HG03045 (cell line): ENCODE data around the gene PSMF1.

Source experiments
- ATAC-seq: cut with Tn5 transposase; IDR thresholded peaks from one replicate; pipeline ENCODE4 v1.9.1; 2021; ENCODE audit warnings: mild to moderate bottlenecking, moderate library complexity; ENCODE audit not compliant: unreplicated experiment

PSMF1 gene

GRCh38 chr20:1187605-1188171, 69.3 kb downstream of the PSMF1 start:
- ATAC-seq: no peak

DNA sequence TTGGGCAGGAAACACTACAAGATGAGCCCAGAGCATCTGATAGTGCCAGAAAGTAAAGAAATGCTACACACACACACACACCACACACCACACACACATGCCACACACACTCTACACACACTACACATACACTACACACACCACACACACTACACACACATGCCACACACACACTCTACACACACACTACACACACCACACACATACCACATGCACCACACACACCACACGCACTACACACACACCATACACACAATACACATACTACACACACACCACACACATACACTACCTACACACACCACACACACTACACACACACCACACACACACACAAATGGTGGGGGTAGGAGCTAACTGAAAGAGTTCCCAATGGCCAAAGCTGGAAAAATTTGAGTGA, 69.9 kb downstream of the PSMF1 start:
- ATAC-seq: no peak

DNA sequence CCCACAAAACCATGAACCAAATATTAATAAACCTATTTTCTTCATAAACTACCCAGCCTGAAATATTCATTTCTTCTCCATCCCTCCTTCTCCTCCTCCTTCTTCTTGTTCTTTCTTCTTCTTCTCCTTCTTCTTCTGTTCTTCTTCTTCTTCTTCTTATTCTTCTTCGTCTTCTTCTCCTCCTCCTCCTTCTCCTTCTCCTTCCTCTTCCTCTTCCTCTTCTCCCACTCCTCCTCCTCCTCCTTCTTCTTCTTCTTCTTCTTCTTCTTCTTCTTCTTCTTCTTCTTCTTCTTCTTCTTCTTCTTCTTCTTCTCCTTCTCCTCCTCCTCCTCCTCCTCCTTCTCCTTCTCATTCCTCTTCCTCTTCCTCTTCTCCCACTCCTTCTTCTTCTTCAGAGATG, 71.4 kb downstream of the PSMF1 start:
- no peak for ATAC-seq

DNA sequence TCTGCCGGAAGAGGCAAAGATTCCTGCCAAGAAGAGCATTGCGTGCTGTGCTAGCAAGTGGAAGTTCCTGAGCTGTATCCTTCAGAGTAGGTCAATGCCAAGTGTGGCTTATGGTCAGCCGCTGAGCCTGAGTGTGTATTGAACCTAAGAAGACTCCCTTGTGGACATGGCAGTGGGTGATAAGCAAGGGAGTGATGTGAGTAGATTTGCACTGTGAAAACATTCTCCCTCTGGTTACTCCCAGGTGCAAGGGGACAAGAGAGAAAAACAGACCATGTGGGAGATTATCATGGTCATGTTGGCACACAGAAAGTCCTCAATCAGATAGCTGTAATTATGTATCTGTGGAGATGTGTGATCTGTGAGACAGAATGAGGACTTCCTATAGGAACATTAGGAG, 72.4 kb downstream of the PSMF1 start:
- ATAC-seq: no peak

DNA sequence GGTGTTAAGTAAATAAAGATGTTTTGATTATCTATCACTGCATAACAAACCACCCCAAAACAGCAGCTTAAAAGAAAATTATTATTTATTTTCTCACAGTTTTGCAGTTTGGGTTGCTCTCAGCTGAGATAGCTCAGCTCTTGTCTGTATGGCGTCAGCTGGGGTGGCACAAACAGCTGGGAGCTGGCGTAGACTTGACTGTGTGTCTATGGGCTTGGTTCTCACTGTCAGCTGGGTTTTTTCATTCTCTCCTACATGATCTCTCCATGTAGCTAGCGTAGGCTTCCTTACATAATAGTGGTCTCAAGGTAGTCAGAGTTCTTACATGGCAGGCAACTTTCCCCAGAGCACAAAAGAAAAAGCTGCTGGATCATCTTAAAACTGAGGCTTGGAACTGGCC, 72.9 kb downstream of the PSMF1 start:
- no peak for ATAC-seq

- ATAC-seq: no peak
Measured at GRCh38 chr20:1195226-1195625, 76.8 kb downstream of the PSMF1 start.

GRCh38 chr20:1196634-1197033, 78.2 kb downstream of the PSMF1 start:
- no peak for ATAC-seq

- no peak for ATAC-seq
Measured at GRCh38 chr20:1197801-1198200, 79.4 kb downstream of the PSMF1 start.

GRCh38 chr20:1198751-1199150, 80.3 kb downstream of the PSMF1 start:
- ATAC-seq: no peak

DNA sequence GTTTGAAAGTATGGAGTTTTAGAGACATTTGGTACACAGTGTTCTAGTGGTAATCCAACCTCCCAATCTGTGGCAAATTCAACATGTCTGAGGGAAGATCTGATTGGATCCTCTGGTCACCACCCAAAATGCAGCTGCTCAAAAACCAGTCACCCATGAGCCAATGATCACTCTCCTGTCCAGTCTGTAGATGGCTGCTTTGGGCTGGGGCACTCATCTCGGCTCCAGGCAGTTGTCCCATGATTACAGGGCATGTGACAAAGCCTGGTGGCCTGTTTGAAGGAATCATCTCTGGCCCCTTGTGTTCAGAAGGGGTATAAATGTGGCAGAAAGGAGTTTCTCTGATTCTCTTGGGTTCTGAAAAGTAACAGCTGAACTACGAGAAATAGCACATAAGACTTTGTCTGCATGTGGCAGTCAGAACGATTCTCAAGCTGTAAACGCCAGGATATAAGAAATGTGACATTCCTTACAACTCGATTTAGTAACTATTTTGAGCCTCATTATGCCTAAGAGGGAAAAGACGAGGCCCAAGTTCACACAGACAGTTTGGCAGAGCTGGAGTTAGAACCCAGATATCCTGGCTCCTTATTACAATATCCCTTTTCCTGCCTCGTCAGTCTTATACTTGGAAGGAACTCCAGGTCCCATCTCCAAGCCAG, 80.9 kb downstream of the PSMF1 start:
- no peak for ATAC-seq

DNA sequence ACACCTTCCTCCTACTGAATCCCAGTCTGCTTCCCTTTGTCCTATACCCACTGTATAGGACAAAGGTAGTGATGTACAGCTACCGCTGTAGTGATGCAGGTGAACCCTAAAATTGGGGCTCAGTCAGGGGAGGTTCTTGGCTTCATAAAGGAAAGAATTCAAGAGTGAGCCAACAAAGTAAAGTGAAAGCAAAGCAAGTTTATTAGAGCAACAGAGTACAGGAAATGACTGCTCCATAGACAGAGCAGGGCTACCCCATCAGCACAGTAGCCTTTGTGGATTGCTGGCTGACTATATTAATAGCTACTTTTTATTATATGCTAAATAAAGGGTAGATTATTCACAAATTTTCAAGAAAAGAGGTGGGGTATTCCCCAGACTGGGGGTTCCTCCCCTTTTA, 81.6 kb downstream of the PSMF1 start:
- no peak for ATAC-seq

- ATAC-seq: no peak
Measured at GRCh38 chr20:1202762-1203504, 84.5 kb downstream of the PSMF1 start, which contains the start of gene C20orf202. Gene C20orf202, plus strand, starts transcription at chr20:1203454. Its CDS starts 132 bp downstream, at chr20:1203586.

GRCh38 chr20:1203630-1204029, 85.2 kb downstream of the PSMF1 start:
- ATAC-seq: no peak

DNA sequence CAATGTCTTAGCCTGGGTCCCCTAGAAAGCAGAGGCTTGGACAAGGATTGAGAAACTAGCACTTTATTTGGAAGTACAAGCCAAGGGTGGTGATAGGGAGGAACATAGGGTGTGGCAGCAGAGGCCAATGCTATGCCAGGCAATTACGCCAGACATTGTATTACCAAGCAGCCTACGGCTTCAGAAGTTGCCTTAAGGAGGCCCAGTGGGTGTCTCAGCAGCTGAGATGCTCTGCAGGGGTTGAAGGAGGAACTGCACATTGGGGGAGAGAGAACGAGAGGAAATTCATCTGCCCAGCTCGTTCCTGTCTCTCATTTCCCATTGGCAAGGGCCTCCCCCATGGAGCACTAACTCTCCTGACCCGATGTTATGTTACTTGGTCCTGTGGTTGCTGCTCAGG, 85.7 kb downstream of the PSMF1 start:
- no peak for ATAC-seq

DNA sequence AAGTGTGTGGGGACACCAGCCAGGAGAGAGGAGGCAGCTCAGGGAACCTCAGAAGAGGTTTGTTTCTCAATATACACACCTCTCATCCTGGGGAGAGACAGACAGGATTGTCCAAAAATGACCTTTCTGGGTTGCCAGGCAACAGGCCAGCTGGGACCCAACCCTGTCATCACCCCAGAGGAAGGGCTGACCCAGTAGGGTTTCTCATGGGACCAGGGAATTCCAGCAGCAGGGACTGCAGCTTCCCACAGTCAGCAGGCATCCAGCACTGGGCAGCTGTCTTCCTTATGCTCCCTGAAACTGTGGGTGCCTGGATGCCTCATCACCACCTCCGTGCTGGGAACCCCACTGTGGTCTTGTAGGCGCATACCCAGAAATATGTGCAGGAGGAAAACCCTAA, 86.2 kb downstream of the PSMF1 start:
- no peak for ATAC-seq

GRCh38 chr20:1205802-1206201, 87.4 kb downstream of the PSMF1 start:
- ATAC-seq: no peak

DNA sequence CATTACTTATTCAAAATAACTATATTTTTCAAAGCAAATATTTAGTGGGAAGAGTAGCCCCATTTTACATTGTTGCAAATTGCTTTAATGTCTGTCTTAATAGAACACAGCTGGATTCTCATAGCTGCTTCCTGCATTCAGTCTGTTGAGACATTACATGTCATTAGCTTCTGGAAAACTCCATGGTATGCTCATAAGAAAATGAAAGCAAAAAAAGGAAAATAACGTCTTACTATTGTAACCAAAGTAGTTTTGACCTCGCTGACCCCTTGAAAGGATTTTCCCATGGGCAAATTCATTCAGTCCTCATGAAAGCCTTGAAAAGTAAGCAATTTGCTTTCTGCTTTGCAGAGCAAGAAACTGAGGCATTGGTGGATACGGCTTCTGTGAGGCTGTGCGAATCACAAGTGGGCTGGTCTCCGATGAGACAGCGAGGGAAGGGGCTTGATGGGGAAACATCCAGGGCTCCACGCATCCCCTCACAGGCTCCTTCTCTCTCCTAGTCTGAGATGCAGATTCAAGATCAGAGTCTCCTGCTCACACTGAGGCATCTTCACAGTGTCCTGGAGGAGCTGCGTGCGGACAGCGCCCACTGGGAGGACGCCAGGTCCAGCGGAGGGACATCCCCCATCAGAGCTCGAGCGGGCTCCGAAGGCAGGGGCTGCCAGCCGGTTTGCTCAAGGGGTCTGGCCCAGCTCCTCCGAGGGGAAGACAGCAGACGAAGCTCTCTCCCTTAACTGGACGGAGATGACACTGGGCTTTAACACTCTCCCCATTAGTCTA, 88.2 kb downstream of the PSMF1 start:
- no peak for ATAC-seq

DNA sequence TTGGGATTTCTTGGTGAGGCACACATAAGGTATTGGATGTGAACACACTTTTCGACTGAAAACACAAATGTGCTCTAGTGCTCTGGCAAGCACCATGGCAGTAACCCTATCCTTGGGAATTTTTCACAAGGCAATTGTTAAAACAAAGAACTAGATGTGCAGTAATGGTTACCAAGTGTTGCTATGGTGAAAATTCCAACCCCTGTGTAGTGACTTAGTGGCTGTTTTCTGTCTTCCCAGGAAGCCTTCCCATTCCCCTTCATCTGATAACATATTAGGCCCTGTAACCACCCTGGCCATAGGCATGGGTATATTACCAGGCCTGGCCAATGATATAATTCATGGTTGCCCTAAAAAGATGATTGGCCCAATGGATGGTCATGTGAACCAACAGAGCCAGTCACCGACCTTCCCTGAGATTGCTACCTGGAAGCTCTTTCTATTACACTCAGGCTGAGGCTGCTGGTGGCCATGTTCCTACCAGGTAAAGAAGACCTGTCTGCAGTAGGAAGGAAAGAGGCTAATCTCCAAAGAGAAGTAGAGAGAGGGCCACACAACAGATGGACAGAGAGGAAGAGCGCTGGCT, 89.0 kb downstream of the PSMF1 start:
- no peak for ATAC-seq

- no peak for ATAC-seq
Measured at GRCh38 chr20:1209447-1210387, 91.3 kb downstream of the PSMF1 start.

- no peak for ATAC-seq
Measured at GRCh38 chr20:1210501-1210900, 92.1 kb downstream of the PSMF1 start.
